K562 (cell line): Measurements from ENCODE around the gene PSMB2. TPM values are rescaled to one million over a fixed set of nuclear protein-coding genes. Genes with fewer than 3 reads are reported as not detected.

Experiments used
- ADNP ChIP-seq: fragments of 200-800 bp; sonication (Bioruptor generic); IDR thresholded peaks from 2 replicates; pipeline ENCODE4 v1.6.1; 2016; ENCODE audit warnings: missing genetic modification characterization, missing compliant biosample characterization
- ARID2 ChIP-seq: fragments of 450-650 bp; IDR thresholded peaks from 2 replicates; pipeline ENCODE4 v1.6.1; 2017; ENCODE audit warnings: antibody characterized with exemption, mild to moderate bottlenecking
- ARNT ChIP-seq, 2 experiments: fragments of 450-650 bp; IDR thresholded peaks; 2 replicates each; pipeline ENCODE4 v1.6.1; 2016; ENCODE audit warnings: mild to moderate bottlenecking in 1 of 2
- HBP1 ChIP-seq: fragments of 450-650 bp; formaldehyde crosslinking; IDR thresholded peaks from 2 replicates; pipeline ENCODE4 v1.4.0; 2022; ENCODE audit warnings: missing genetic modification characterization
- MTA2 ChIP-seq: fragments of 450-650 bp; IDR thresholded peaks from 2 replicates; pipeline ENCODE4 v1.6.1; 2016; ENCODE audit warnings: low read depth
- NCOR1 ChIP-seq: fragments of 450-650 bp; IDR thresholded peaks from 2 replicates; pipeline ENCODE4 v1.6.1; 2016; ENCODE audit warnings: mild to moderate bottlenecking, moderate library complexity
- NFYB ChIP-seq: IDR thresholded peaks from 2 replicates; pipeline ENCODE4 v1.6.1; 2011; ENCODE audit warnings: mild to moderate bottlenecking, moderate library complexity; ENCODE audit not compliant: insufficient read length; ENCODE audit errors: extremely low read depth
- ZNF124 ChIP-seq: sonication (generic); formaldehyde crosslinking; IDR thresholded peaks from 2 replicates; pipeline ENCODE4 v1.8.1; 2022; ENCODE audit warnings: missing genetic modification reagents
- ZNF609 ChIP-seq: sonication (generic); formaldehyde crosslinking; IDR thresholded peaks from 2 replicates; pipeline ENCODE4 v1.8.1; 2023; ENCODE audit warnings: missing genetic modification reagents, mild to moderate bottlenecking, borderline replicate concordance
- polyA plus RNA-seq, 8 experiments: library from polyadenylated mRNA; depleted of rRNA in 4 of 8; stranded (reverse) in 5 of 8; unstranded in 3 of 8; fragments of >200 nt; fragmentation: Nextera tagmentation in 2 of 8; fragmentation: Illumina TruSeq in 1 of 8; extraction: Ambion mirVana in 2 of 8; extraction: Trizol in 1 of 8; gene quantifications; 2 replicates each; pipeline versions ENCODE4 v1.2.1 to v1.2.3, GENCODE V29; 2011 to 2014; ENCODE audit warnings: inconsistent platforms in 1 of 8, missing spikeins in 1 of 8
- total RNA-seq, 7 experiments: library from RNA; depleted of rRNA in 6 of 7; stranded (reverse); fragments of >200 nt in 6 of 7; fragmentation: Illumina TruSeq in 2 of 7; extraction: Trizol in 2 of 7; gene quantifications; 2 replicates each; pipeline versions ENCODE4 v1.2.1 to v1.2.3, GENCODE V29; 2011 to 2021; ENCODE audit warnings: low replicate concordance in 1 of 7
- TF ChIP-seq, protein P1 (sequence below), 2 experiments: fragments of 450-650 bp; IDR thresholded peaks; 2 replicates each; pipeline ENCODE4 v1.6.1; 2016; ENCODE audit warnings: mild to moderate bottlenecking in 2 of 2, borderline replicate concordance in 1 of 2, low read depth in 1 of 2, moderate library complexity in 1 of 2

Gene PSMB2
- total and polyA plus RNA-seq, 9 of the 15 experiments (the other 6 are each of a cell fraction or from before 2014, with no cell fraction given), result 71.7 to 543 (median 165) TPM

- TF ChIP-seq ZNF609 (CRISPR knock-in tag) (no peak), ARID2 (no peak), NFYB (no peak), ZNF124 (no peak), NCOR1 (0 out of 2 replicates have a peak, but pooled peaks have one; percentile 2), HBP1 (CRISPR knock-in tag) (no peak), ARNT (IDR thresholded peaks at IDR 0.05) (no peak), MTA2 (0 out of 2 replicates have a peak, but pooled peaks have one; percentile 13), ADNP (tag) (peak; percentile 96)
- TF ChIP-seq, protein P1, sequence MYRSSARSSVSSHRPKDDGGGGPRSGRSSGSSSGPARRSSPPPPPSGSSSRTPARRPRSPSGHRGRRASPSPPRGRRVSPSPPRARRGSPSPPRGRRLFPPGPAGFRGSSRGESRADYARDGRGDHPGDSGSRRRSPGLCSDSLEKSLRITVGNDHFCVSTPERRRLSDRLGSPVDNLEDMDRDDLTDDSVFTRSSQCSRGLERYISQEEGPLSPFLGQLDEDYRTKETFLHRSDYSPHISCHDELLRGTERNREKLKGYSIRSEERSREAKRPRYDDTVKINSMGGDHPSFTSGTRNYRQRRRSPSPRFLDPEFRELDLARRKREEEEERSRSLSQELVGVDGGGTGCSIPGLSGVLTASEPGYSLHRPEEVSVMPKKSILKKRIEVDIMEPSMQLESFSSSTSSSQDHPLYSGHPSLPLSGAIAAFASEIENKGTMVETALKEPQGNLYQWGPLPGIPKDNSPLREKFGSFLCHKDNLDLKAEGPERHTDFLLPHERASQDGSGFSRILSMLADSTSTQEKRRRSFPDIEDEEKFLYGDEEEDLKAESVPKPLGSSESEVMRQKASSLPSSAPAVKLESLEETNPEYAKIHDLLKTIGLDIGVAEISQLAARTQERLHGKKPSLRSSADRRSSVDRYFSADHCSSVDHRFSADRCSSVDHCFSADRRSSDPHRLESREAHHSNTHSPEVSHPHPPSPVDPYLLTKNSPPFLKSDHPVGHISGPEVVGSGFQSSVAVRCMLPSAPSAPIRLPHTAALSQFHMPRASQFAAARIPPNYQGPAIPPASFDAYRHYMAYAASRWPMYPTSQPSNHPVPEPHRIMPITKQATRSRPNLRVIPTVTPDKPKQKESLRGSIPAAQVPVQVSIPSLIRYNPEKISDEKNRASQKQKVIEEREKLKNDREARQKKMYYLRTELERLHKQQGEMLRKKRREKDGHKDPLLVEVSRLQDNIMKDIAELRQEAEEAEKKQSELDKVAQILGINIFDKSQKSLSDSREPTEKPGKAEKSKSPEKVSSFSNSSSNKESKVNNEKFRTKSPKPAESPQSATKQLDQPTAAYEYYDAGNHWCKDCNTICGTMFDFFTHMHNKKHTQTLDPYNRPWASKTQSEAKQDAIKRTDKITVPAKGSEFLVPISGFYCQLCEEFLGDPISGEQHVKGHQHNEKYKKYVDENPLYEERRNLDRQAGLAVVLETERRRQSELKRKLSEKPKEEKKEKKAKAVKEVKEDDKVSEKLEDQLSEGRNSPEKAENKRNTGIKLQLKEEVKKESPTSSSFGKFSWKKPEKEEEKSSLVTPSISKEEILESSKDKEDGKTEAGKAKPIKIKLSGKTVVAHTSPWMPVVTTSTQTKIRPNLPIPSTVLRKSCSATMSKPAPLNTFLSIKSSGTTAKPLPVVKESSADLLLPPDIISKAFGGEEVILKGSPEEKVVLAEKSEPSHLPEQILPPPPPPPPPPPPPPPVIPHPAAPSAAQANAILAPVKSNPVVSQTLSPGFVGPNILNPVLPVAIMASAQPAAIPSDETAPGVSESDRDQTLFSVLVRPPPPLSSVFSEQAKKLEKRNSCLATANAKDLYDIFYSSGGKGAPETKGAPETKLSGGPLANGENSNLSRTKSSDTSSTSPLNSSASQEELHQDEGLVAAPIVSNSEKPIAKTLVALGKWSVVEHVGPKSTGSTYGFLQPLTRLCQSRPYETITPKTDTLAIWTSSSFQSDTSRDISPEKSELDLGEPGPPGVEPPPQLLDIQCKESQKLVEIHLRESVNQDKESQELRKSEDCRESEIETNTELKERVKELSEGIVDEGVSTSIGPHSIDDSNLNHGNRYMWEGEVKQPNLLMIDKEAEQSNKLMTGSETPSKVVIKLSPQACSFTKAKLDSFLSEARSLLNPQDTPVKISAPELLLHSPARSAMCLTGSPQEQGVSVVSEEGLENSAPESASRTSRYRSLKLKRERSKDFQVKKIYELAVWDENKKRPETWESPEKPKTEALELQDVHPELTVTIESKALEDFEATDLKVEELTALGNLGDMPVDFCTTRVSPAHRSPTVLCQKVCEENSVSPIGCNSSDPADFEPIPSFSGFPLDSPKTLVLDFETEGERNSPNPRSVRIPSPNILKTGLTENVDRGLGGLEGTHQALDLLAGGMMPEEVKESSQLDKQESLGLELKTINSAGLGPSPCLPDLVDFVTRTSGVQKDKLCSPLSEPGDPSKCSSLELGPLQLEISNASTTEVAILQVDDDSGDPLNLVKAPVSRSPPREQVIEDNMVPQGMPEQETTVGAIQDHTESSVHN (IDR thresholded peaks at IDR 0.05; ENCODE audit: borderline replicate concordance in 1 of 2, low read depth in 1 of 2), result no peak
These were observed 1.2 kb upstream of the PSMB2 start (continued) for GRCh38 chr1:35642471-35642955.
